ENCODE data around the gene PCSK5.

PCSK5 gene

GRCh38 chr9:76137931-76138330 is 247.5 kb downstream of the PCSK5 start:
- DNase-seq (ENCODE audit: low read depth in 2 of 2), result no peak

GRCh38 chr9:76138360-76138759 is 247.9 kb downstream of the PCSK5 start:
- DNase-seq (ENCODE audit: low read depth in 2 of 2), result no peak

DNA sequence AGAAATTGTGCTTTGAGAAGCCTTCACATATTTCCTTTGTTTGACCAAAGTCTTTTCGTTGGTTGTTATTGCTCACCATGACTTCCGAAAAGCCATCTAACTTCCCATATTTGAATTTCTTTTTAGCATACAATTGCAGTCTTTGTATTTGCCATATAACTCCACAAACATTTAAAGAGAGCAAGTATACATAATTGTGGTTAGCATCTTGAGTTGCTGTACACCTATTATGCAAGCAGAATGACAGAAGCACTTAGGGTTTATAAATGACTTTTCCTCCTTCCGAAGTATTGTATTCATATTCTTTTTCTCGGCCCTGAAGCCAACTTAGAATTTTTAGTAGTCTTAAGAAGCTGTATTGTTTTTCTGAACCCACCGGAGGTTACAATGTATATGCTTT is 253.4 kb downstream of the PCSK5 start:
- no peak for DNase-seq (ENCODE audit: low read depth in 2 of 2)

GRCh38 chr9:76150013-76150412 is 259.5 kb downstream of the PCSK5 start:
- DNase-seq (ENCODE audit: low read depth in 2 of 2), result no peak

DNA sequence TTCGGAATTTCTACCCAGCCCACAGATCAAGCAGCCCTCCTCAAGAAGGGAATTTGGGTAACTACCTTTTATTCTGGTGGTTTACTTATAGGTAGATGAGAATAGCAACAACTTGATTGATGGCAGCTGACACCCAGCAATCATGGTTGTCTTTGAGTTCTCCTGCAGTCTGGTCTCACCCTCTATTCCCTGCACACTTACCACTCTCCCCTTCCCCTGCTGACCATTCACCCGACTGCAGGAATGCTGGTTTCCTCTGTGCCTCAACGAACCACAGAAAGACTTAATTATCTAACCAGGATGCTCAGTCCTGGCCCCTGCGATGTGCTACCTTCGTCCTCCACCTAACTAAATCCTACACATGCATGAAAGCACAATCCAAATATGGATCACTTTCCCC is 260.8 kb downstream of the PCSK5 start:
- DNase-seq (ENCODE audit: low read depth in 2 of 2), result no peak

DNA sequence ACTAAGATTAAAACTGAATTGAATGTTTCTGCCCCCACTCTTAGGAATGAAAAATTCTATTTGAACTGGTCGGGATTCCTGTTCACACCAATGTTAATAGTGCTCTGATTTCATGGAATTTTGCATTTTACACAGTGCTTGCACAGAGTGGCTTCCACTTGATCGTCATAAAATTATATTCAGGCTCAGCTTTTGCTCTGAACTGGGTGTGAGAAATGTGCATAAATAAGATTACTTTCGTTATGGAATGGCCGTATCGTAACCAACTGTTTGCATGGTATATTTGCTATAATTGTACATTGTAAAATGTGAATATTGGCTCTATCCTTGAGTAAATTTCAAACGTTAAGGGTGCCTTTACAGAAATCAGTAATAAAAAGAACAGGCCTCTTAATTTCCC is 262.9 kb downstream of the PCSK5 start:
- DNase-seq (ENCODE audit: low read depth in 2 of 2), result no peak

DNA sequence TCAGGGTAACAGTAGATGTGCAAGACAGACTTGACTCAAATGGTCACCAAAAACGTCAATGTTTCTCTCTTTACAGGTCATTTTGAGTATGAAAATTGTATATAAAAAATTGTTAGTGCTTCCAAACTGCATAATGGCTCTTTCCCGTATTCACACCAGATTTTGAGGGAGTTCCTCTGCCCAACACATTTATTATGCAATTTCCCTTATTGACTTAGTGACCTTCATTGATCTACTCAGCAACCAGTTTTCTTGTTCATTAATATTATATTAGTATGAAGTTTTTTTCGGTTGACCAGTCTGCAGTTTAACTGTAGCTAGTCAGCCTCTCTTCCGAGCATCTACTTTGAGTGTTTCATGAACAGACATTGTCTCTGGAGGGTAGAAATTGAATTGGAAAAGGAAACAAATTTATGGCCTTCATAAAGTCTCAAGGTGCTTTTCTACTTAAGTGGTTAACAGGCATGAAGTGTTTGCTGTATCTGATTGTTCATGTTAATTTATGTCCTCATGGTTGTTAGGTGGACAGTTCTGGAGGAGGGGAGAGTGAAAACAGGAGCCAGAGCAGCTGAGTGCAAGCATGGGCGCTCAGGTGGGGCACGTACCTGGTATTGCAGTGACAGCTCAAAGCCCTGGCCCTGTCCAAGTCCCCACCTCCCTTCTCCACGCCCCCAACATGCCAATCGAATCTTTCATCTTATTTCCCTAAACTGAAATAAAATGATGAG is 263.6 kb downstream of the PCSK5 start:
- DNase-seq (ENCODE audit: low read depth in 2 of 2), result no peak

GRCh38 chr9:76155361-76155760 is 264.9 kb downstream of the PCSK5 start:
- DNase-seq (ENCODE audit: low read depth in 2 of 2), result no peak

DNA sequence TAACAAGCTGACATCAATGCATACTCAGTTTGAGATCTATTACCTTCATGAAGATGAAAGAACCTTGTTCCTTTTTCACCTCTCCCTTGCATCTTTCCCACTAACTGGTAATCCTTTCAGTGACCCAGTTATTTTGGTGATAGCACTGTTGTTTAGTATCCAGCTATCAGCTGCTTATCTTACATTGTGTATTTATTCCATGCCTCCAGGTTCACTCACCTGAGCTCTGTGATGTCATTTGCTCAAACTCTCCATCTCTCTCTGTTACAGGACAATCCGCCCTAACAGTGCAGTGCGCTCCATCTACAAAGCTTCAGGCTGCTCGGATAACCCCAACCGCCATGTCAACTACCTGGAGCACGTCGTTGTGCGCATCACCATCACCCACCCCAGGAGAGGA is 268.2 kb downstream of the PCSK5 start:
- DNase-seq (ENCODE audit: low read depth in 2 of 2), result no peak

GRCh38 chr9:76159293-76159926 is 268.9 kb downstream of the PCSK5 start:
- DNase-seq (ENCODE audit: low read depth in 2 of 2), result no peak

- DNase-seq (ENCODE audit: low read depth in 2 of 2), result no peak
These were observed 270.6 kb downstream of the PCSK5 start for GRCh38 chr9:76161106-76161505.

- no peak for DNase-seq (ENCODE audit: low read depth in 2 of 2)
These were observed 271.1 kb downstream of the PCSK5 start for GRCh38 chr9:76161541-76161940.

- DNase-seq (ENCODE audit: low read depth in 2 of 2), result no peak
These were observed 271.7 kb downstream of the PCSK5 start for GRCh38 chr9:76162086-76162730.

- DNase-seq (ENCODE audit: low read depth in 2 of 2), result no peak
These were observed 272.5 kb downstream of the PCSK5 start for GRCh38 chr9:76162751-76163500.

GRCh38 chr9:76166526-76166925 is 276.1 kb downstream of the PCSK5 start:
- no peak for DNase-seq (ENCODE audit: low read depth in 2 of 2)

GRCh38 chr9:76176171-76176570 is 285.7 kb downstream of the PCSK5 start:
- DNase-seq (ENCODE audit: low read depth in 2 of 2), result no peak

GRCh38 chr9:76177931-76178330 is 287.5 kb downstream of the PCSK5 start:
- no peak for DNase-seq (ENCODE audit: low read depth in 2 of 2)

GRCh38 chr9:76180541-76180940 is 290.1 kb downstream of the PCSK5 start:
- no peak for DNase-seq (ENCODE audit: low read depth in 2 of 2)

GRCh38 chr9:76181020-76181641 is 290.7 kb downstream of the PCSK5 start:
- DNase-seq (ENCODE audit: low read depth in 2 of 2), result no peak

DNA sequence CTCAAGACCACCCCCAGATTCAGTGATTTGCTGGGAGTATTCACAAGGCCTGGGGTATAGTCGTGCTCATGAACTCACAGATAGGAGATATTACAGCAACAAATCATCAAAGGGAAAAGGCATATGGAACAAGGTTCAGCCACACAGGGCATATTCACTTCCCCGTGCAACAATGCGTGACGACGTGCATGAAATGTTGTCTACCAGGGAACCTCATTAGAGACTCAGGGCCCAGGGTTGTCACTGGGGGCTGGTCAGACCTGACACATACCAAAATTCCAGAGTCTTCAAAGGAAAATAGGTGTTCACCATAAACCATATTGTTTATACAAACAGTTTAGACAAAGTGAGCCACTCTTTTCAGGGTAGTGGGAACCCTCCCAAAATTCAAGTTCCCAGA is 291.3 kb downstream of the PCSK5 start:
- no peak for DNase-seq (ENCODE audit: low read depth in 2 of 2)

- no peak for DNase-seq (ENCODE audit: low read depth in 2 of 2)
These were observed 295.0 kb downstream of the PCSK5 start for GRCh38 chr9:76185432-76185831.

GRCh38 chr9:76188286-76188685 is 297.8 kb downstream of the PCSK5 start:
- DNase-seq (ENCODE audit: low read depth in 2 of 2), result no peak
